ENCODE measurements around the gene MTMR1. TPM values are rescaled to one million over a fixed set of nuclear protein-coding genes. Genes with fewer than 3 reads are reported as not detected.

The MTMR1 gene
- total RNA-seq, 1 donor from 2014 or later = 52.6 TPM

DNA sequence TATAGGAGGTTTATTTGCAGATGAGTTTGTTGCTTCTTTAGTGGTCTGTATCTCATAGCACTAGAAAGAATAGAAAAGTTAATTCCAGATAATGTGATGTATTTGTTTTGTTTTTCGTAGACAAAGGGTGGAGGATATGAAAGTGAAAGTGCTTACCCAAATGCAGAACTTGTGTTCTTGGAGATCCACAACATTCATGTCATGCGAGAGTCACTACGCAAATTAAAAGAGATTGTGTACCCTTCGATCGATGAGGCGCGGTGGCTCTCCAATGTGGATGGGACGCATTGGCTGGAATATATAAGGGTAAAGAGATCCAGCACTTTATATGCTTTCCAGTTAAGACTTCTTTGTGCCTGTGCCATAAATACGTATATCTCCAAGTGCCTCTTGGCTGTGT lies 43.3 kb downstream of the MTMR1 start:
- ATAC-seq (ENCODE audit: low read depth) = peak; percentile 74
- Mint-ChIP-seq H3K36me3 (ENCODE audit: low read depth) (peaks cover 84% of the 10 kb centered on the region), H3K27me3 (no peaks in the 10 kb centered on the region), H3K4me3 (peak overlapping the region; percentile 44), H3K4me1 (peaks cover 25% of the 10 kb centered on the region), H3K27ac (peak overlapping the region; percentile 84), H3K9me3 (no peaks in the 10 kb centered on the region)
- ChIA-PET CTCF (no interaction called here), POLR2A (no interaction called here)
- no peak for DNase-seq
- TF ChIP-seq, protein P1, sequence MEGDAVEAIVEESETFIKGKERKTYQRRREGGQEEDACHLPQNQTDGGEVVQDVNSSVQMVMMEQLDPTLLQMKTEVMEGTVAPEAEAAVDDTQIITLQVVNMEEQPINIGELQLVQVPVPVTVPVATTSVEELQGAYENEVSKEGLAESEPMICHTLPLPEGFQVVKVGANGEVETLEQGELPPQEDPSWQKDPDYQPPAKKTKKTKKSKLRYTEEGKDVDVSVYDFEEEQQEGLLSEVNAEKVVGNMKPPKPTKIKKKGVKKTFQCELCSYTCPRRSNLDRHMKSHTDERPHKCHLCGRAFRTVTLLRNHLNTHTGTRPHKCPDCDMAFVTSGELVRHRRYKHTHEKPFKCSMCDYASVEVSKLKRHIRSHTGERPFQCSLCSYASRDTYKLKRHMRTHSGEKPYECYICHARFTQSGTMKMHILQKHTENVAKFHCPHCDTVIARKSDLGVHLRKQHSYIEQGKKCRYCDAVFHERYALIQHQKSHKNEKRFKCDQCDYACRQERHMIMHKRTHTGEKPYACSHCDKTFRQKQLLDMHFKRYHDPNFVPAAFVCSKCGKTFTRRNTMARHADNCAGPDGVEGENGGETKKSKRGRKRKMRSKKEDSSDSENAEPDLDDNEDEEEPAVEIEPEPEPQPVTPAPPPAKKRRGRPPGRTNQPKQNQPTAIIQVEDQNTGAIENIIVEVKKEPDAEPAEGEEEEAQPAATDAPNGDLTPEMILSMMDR (IDR thresholded peaks at IDR 0.05) = no peak
- intact Hi-C loops (cut with micrococcal nuclease) = loop anchor here (10.0 kb wide), 1 partner anchor 372 kb away; the partner anchor contains the start of gene MAMLD1

DNA sequence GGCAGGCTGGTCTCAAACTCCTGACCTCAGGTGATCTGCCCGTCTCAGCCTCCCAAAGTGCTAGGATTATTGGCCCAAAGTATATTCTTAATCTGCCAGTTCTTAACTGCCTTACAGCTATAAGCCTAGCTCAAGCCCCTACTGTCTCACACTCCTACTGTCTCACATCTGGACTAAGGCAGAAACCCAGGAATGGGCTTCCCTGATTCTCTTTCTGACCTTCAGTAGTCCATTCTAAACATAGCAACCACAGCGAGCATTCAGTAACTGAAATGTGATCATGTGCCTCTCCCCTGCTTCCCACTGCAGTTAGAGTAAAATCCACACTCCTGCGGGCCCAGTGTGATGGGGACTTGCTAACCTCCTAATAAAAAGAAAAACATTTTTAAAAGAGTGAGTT lies 58.9 kb downstream of the MTMR1 start:
- peaks cover 4% of the 10 kb centered on the region for H3K4me1 Mint-ChIP-seq
- no peaks in the 10 kb centered on the region for H3K27me3 Mint-ChIP-seq
- POLR2A ChIA-PET = interaction anchor here (0.7 kb wide), 1 partner anchor 10 kb away, joined by 11 read pairs; no protein-coding TSS in a partner anchor
- no peak for ATAC-seq (ENCODE audit: low read depth)
- no peak overlapping the region for H3K4me3 Mint-ChIP-seq
- intact Hi-C loops (cut with micrococcal nuclease) = no loop called here
- no peaks in the 10 kb centered on the region for H3K9me3 Mint-ChIP-seq
- TF ChIP-seq, protein P1 (IDR thresholded peaks at IDR 0.05) = no peak
- CTCF ChIA-PET = no interaction called here
- no peak for DNase-seq
- no peak overlapping the region for H3K27ac Mint-ChIP-seq
- peaks cover 60% of the 10 kb centered on the region for H3K36me3 Mint-ChIP-seq (ENCODE audit: low read depth)

GRCh38 chrX:150753357-150753756 lies 60.2 kb downstream of the MTMR1 start:
- POLR2A ChIA-PET = no interaction called here

GRCh38 chrX:150753968-150754367 lies 60.8 kb downstream of the MTMR1 start:
- TF ChIP-seq, protein P1 (IDR thresholded peaks at IDR 0.05) = no peak
- Mint-ChIP-seq H3K4me3 (no peak overlapping the region), H3K4me1 (peaks cover 4% of the 10 kb centered on the region), H3K9me3 (no peaks in the 10 kb centered on the region), H3K27ac (no peak overlapping the region), H3K36me3 (ENCODE audit: low read depth) (peaks cover 70% of the 10 kb centered on the region), H3K27me3 (no peaks in the 10 kb centered on the region)
- CTCF ChIA-PET = no interaction called here
- POLR2A ChIA-PET = no interaction called here
- DNase-seq (no peak), ATAC-seq (ENCODE audit: low read depth) (no peak)
- intact Hi-C loops (cut with micrococcal nuclease) = no loop called here

More at GRCh38 chrX:150753357-150753756, 60.2 kb downstream of the MTMR1 start:
- TF ChIP-seq, protein P1 (IDR thresholded peaks at IDR 0.05) = no peak
- CTCF ChIA-PET = no interaction called here
- intact Hi-C loops (cut with micrococcal nuclease) = no loop called here
- no peak overlapping the region for H3K27ac Mint-ChIP-seq
- H3K4me3 Mint-ChIP-seq = no peak overlapping the region
- H3K27me3 Mint-ChIP-seq = no peaks in the 10 kb centered on the region
- peaks cover 4% of the 10 kb centered on the region for H3K4me1 Mint-ChIP-seq
- peaks cover 68% of the 10 kb centered on the region for H3K36me3 Mint-ChIP-seq (ENCODE audit: low read depth)
- DNase-seq (no peak), ATAC-seq (ENCODE audit: low read depth) (no peak)
- H3K9me3 Mint-ChIP-seq = no peaks in the 10 kb centered on the region

GRCh38 chrX:150757371-150757770 lies 64.2 kb downstream of the MTMR1 start:
- no peak for ATAC-seq (ENCODE audit: low read depth)
- intact Hi-C loops (cut with micrococcal nuclease) = no loop called here
- TF ChIP-seq, protein P1 (IDR thresholded peaks at IDR 0.05) = no peak
- Mint-ChIP-seq H3K36me3 (ENCODE audit: low read depth) (peaks cover 55% of the 10 kb centered on the region), H3K27ac (no peak overlapping the region), H3K4me3 (no peak overlapping the region), H3K27me3 (no peaks in the 10 kb centered on the region), H3K9me3 (no peaks in the 10 kb centered on the region), H3K4me1 (peaks cover 4% of the 10 kb centered on the region)
- CTCF ChIA-PET = no interaction called here
- POLR2A ChIA-PET = no interaction called here
- no peak for DNase-seq

Data from activated B cell treated with CpG ODN at 0.5 μM for 24 hours (primary cell).